ENCODE measurements around the gene ZBTB21.

DNA sequence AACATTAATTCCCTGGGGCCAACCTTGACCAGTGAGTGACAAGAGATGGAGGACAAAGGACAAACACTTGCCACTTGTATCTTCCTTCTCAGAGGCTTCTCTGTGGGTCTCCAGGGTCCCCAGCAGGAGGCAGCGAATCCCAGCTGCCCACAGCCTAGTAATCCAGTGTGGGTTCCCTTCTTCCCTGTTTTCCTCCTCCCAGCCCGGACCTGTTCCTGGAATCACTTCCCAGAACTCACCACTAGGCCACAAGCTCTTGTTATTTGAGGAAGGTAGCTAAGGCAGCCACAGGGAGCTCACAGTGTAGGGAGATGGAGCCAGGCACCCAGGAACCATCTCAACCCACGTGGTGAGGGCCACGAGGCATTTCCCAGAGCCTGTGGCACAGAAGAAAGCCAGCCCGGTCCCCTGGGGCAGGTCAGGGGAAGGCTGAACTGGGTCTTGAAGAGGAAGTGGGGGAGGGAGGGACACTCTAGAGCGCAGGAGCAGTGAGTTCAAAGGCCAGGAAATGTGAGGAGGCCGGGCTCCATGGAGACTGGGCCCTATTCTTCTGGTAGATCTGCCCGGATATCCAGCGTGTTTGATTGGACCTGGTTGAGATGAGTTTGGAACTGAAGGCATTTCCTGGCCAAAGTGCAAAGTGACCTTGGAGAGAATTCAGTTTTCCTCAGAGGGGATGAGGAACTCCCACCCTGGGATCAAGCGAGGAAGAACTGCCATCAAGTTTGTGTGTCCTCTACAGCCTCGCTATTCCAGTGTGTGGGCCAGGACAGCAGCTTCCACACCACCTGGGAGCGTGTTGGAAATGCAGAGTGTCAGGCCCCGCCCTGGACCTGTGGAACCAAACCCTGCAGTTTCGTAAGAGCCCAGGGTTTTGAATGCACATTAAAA, 36.1 kb downstream of the ZBTB21 start:
- TF ChIP-seq CTCF (IDR thresholded peaks at IDR 0.05; ENCODE audit: low read depth, low read length, poor library complexity, severe bottlenecking) (peak; percentile 38), EZH2phosphoT487 (IDR thresholded peaks at IDR 0.05; ENCODE audit: borderline replicate concordance, low read length) (no peak)

All from DOHH2 (cell line).